Cardiac septum (tissue), 1 donor: Measurements from ENCODE around the gene GALNT9. TPM values are rescaled to one million over a fixed set of nuclear protein-coding genes. Genes with fewer than 3 reads are reported as not detected.

Experiments used
- DNase-seq: peaks from one replicate; pipeline ENCODE4 v3.0.0-alpha.2; 2020; ENCODE audit warnings: low spot score
- intact Hi-C: fragments of 100-400 bp; cut with DNase I; formaldehyde crosslinking; loops from one replicate; pipeline ENCODE4 v1.14.0; 2022
- total RNA-seq: library from RNA; stranded (reverse); fragmentation: NEBNext Ultra II Directional; extraction: Animal tissue kit (Norgen Biotek cat#: 25700); gene quantifications from one replicate; pipeline ENCODE4 v1.2.1, GENCODE V29; 2021
- donor health status: DM: no; HTN: no; CAD: no.

GALNT9 gene
- total RNA-seq, 1 donor from 2014 or later: not detected

GRCh38 chr12:132317233-132317938 is 12.0 kb downstream of the GALNT9 start:
- DNase-seq: no peak

GRCh38 chr12:132316497-132317232 is 12.7 kb downstream of the GALNT9 start:
- DNase-seq: no peak
- intact Hi-C loops: no loop called here

More at GRCh38 chr12:132317233-132317938, 12.0 kb downstream of the GALNT9 start:
- intact Hi-C loops: no loop called here

- no peak for DNase-seq
These were observed 13.4 kb downstream of the GALNT9 start for GRCh38 chr12:132315951-132316350.

GRCh38 chr12:132315507-132315906 is 13.9 kb downstream of the GALNT9 start:
- no peak for DNase-seq
- intact Hi-C loops: no loop called here

More at GRCh38 chr12:132315951-132316350, 13.4 kb downstream of the GALNT9 start:
- intact Hi-C loops: no loop called here

- intact Hi-C loops: no loop called here
- DNase-seq: no peak
These were observed 14.7 kb downstream of the GALNT9 start for GRCh38 chr12:132314516-132315233.

- intact Hi-C loops: no loop called here
These were observed 15.4 kb downstream of the GALNT9 start for GRCh38 chr12:132314035-132314434.

GRCh38 chr12:132313182-132313581 is 16.2 kb downstream of the GALNT9 start:
- no peak for DNase-seq
- intact Hi-C loops: no loop called here

More at GRCh38 chr12:132314035-132314434, 15.4 kb downstream of the GALNT9 start:
- DNase-seq: no peak

- no peak for DNase-seq
These were observed 16.9 kb downstream of the GALNT9 start for GRCh38 chr12:132312516-132312915.

GRCh38 chr12:132311201-132311915 is 18.0 kb downstream of the GALNT9 start:
- intact Hi-C loops: no loop called here
- DNase-seq: no peak

More at GRCh38 chr12:132312516-132312915, 16.9 kb downstream of the GALNT9 start:
- intact Hi-C loops: no loop called here

GRCh38 chr12:132310181-132311040 is 19.0 kb downstream of the GALNT9 start:
- no peak for DNase-seq
- intact Hi-C loops: no loop called here

GRCh38 chr12:132309596-132310086 is 19.7 kb downstream of the GALNT9 start:
- intact Hi-C loops: no loop called here
- DNase-seq: no peak

GRCh38 chr12:132308853-132309595 is 20.4 kb downstream of the GALNT9 start:
- intact Hi-C loops: no loop called here
- no peak for DNase-seq

- intact Hi-C loops: no loop called here
These were observed 21.2 kb downstream of the GALNT9 start for GRCh38 chr12:132307976-132308852.

GRCh38 chr12:132306885-132307191 is 22.6 kb downstream of the GALNT9 start:
- intact Hi-C loops: no loop called here

More at GRCh38 chr12:132307976-132308852, 21.2 kb downstream of the GALNT9 start:
- DNase-seq: no peak

GRCh38 chr12:132305991-132306884 is 23.2 kb downstream of the GALNT9 start:
- no peak for DNase-seq
- intact Hi-C loops: no loop called here

More at GRCh38 chr12:132306885-132307191, 22.6 kb downstream of the GALNT9 start:
- no peak for DNase-seq

- intact Hi-C loops: no loop called here
- no peak for DNase-seq
These were observed 23.8 kb downstream of the GALNT9 start for GRCh38 chr12:132305560-132305966.
